ENCODE measurements around the gene LMAN2L.

- TF ChIP-seq, protein P1, sequence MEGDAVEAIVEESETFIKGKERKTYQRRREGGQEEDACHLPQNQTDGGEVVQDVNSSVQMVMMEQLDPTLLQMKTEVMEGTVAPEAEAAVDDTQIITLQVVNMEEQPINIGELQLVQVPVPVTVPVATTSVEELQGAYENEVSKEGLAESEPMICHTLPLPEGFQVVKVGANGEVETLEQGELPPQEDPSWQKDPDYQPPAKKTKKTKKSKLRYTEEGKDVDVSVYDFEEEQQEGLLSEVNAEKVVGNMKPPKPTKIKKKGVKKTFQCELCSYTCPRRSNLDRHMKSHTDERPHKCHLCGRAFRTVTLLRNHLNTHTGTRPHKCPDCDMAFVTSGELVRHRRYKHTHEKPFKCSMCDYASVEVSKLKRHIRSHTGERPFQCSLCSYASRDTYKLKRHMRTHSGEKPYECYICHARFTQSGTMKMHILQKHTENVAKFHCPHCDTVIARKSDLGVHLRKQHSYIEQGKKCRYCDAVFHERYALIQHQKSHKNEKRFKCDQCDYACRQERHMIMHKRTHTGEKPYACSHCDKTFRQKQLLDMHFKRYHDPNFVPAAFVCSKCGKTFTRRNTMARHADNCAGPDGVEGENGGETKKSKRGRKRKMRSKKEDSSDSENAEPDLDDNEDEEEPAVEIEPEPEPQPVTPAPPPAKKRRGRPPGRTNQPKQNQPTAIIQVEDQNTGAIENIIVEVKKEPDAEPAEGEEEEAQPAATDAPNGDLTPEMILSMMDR (IDR thresholded peaks at IDR 0.05), result no peak
- TF ChIP-seq POLR2AphosphoS5 (IDR thresholded peaks at IDR 0.05), result no peak
- TF ChIP-seq EP300 (IDR thresholded peaks at IDR 0.05), result no peak
Measured at GRCh38 chr2:96689431-96689991, 50.4 kb downstream of the LMAN2L start.

All from suprapubic skin (tissue), 4 donors.